Retina (tissue), 1 donor: Measurements from ENCODE around the gene ZFAND3.
A peak's percentile ranks its signal among the peaks of the same experiment; 100 is the strongest.
"Not testable (repeated sequence)": the region's sequence is repeated elsewhere in the genome, so short reads cannot be mapped to it uniquely, and the experiment has no call there.

ENCODE experiments used
- DNase-seq: peaks from one replicate; pipeline ENCODE4 v3.0.0-alpha.2; 2016

Gene ZFAND3

DNA sequence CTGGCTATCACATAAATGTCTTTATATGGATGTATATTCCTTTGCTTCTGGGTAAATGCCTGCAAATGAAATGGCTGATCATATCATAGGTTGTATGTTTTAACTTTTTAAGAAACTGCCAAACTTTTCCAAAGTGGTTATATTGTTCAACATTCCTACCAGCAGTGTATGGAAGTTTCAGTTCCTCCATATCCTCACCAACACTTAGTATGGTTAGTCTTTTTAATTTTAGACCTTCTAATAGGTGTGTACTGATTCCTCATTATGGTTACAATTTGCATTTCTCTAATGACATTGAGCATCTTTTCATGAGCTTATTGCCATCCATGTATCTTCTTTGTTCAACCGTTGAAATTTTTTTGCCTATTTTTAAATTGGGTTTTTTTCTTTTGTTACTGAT is 155.4 kb downstream of the ZFAND3 start:
- no peak for DNase-seq

DNA sequence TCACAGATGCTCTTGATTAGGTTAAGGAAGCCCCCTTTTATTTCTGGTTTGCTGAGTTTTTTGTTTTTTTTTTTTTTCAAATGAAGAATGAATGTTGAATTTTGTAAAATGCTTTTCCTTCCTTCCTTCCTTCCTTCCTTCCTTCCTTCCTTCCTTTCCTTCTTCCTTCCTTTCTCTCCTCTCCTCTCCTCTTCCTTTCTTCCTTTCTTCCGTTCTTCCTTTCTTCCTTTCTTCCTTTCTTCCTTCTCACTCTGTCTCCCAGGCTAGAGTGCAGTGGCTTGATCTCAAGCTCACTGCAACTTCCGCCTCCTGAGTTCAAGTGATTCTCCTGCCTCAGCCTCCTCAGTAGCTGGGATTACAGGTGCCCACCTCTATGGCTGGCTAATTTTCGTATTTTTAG is 158.2 kb downstream of the ZFAND3 start:
- no peak for DNase-seq

DNA sequence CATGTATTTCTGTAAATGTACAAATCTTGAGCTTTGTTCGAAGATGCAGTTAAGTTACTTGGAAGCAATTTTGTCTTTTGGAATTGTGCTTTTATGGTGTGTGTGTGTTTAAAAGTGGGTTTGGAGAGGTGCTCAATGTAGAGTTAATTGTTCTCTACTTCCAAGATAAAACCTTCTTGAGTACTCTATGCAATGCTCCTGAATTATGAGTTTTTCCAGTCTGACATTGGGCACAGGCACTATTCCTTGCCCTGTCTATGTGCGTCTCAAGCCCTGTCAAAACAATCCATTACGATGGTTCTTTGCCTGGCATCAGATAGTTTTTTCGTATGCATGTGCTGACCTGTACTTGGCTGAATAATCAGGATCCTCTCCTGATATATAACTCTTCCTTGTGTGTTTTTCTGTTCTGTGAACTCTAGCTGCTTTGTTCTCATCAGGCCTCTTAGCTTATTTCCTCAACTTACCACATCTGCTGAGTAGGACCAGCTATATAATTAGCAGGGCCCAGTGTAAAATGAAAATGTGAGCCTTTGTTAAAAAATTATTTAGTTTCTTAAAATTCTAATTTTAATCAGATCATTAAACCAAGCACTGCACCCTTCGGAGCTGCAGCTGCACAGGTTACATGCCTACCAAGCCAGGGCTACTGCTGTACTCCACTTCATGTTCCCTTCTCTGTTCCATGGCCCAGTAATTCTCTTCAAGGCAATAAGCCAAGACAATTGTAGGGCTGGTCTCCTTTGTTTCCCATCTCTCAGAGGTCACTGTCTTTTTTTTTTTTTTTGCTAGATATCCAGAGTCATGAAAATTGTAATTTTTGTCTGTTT is 160.1 kb downstream of the ZFAND3 start:
- no peak for DNase-seq

DNA sequence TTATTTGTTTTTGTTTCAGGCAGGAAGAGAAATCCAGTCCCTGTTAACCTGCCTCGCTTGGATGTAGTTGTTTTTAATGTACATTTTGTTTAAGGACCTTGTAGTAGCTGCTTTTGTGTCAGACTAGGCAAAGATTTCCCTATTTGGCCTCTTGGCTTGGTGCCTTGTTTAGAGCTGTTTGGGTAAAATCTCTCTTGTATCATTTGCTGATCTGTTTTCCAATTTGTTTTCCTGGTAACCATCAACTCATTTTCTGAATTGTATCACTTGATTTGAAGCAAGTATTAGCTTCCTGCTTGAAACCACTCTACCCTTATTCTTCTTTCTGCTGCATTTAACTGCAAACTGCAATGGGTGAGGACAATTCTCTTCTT is 160.7 kb downstream of the ZFAND3 start:
- no peak for DNase-seq

DNA sequence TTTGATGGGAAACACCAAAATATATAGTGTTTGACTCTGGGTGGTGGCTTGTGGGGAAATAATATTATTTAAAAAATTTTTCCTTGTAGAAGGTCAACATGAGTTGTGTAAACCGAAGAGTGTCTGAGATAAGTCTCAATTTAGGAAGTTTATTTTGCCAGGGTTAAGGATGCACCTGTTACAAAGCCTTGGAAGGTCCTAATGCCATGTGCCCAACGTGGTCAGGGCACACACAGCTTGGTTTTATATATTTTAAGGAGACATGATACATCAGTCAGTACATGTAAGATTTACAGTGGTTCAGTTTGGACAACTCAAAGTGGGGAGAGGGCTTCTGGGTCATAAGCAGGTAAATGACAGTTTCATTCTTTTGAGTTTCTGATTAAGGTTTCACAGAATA is 162.1 kb downstream of the ZFAND3 start:
- no peak for DNase-seq

DNA sequence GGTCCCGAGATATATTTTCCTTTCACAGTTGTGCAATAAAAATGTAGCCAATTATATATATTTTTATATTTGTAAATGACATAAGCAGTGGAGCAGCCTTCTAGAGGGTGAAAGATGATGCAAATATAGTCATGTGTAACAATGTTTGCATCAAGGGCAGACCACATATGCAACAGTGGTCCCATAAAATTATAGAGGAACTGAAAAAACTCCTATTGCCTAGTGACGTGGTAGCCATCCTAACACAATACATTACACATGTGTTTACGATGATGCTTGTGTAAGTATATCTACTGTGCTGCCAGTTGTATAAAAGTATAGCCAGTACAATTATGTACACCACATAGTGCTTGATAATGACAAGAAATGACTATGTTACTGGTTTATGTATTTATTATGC is 162.8 kb downstream of the ZFAND3 start:
- DNase-seq, result no peak

DNA sequence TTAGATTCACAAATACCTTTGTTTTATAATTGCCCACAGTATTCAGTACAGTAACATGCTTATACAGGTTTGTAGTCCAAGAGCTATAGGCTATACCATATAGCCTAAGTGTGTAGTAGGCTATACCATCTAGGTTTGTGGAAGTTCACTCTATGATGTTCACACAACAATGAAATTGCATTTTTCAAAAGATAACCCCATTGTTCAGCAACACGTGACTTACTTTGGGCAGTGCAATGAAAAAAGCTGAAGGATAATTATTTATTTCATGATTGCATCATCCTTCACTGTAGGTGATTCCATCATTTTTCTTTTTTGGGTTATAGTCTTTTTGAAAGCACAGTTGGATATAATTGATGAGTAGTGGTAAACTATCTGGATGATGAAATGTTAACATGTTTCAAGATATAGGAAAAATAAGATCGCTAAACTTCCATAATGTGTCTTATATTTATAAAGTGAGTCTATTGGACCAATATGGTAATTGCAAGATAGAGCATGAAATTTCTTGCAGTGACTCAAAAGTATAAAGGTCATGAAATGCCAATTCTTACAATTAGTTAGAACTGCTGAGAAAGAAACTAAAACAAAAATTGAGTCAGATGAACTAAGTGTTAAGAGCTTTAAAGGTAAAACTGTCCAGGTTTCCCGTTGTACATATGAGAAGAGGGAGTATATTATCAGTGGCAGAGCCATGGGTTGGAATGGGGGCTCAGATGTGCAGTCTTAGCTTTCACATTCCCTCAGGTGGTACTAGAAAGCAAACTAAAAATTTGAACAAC is 164.4 kb downstream of the ZFAND3 start:
- DNase-seq, result no peak

DNA sequence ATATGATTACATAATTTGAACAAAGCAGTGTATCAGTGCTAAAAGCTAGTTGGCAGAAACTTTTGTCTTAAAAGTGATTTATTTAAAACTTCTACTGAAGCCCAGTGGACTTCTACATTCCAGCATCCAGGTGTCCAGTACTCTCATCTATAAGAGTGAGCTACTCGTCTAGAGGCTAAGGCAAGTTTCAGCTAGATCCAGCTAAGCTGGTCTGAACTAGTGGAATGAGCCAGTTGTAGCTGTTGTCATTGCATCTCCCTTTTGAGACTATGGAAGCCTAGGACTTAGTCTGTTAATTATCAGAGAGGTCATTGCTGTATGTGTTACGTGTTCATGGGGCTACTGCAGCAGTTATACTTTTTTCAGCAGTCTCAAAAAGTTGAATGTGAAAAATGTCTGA is 165.1 kb downstream of the ZFAND3 start:
- DNase-seq, result no peak

DNA sequence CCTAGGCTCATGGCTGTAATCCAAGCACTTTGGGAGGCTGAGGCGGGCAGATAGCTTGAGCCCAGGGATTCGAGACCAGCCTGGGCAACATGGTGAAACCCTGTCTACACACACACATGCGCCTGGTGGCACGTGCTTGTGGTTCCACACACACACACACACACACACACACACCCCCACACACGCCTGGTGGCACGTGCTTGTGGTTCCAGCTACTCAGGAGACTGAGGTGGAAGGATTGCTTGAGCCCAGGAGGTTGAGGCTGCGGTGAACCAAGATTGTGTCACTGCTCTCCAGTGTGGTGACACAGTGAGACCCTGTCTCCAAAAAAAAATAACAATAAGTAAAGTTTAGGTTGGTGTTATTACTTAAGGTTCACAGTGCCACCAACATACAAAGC is 165.8 kb downstream of the ZFAND3 start:
- DNase-seq, result no peak

DNA sequence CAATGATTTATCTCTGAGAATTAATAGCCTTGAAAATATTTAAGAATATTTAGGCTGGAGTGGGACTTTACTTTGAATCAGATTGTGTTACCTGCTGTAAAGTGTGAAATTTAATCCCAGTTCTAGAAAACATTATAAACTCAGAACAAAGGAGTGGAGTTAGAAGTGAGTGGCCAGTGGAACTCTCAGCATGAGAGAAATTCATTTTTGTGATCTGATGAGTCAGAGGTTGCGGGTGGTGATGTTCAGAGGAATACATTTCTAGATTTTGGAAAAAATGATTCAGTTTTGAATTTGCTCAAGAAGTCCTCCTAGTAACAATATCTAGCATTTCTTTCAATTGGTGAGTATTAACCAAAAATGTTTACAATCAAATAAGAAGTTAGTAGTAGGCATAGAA is 167.5 kb downstream of the ZFAND3 start:
- no peak for DNase-seq

DNA sequence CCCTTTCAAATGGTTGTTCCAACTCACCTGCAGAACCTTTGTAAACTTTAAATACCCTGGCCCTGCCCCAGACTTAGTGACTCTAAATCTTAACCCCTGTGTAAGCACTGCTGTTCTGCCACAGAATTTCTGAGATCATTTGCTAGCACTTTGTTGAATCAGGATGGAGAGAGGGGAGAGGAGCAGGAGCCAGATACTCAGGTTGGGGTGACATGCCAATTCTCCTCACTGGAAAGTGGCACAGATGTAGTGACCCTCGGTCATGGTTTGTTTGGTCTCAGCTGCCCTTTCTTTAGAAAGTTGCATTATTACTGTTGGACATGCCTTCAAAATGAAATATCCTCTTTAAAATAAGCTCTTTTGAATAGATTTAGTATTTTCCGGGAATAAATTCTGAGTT is 168.0 kb downstream of the ZFAND3 start:
- no peak for DNase-seq

DNA sequence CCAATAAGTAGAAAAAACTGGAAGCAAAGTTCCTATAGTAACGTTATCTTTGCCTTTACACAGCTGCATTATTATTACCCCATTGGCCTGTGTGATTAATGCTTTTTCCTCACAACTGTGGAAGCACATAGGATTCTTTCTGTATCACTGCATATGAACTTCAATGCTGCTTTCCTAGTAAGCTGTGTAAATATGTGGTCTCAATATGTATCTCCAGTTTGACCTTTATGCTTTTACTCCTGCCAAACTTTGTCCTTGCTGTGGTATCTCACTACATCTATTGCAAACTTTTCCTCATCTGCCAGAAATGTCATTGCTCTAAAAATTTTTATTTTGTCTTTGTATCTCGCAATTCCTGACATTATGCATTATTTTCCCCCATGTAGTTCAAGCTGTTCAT is 168.6 kb downstream of the ZFAND3 start:
- DNase-seq, result no peak

DNA sequence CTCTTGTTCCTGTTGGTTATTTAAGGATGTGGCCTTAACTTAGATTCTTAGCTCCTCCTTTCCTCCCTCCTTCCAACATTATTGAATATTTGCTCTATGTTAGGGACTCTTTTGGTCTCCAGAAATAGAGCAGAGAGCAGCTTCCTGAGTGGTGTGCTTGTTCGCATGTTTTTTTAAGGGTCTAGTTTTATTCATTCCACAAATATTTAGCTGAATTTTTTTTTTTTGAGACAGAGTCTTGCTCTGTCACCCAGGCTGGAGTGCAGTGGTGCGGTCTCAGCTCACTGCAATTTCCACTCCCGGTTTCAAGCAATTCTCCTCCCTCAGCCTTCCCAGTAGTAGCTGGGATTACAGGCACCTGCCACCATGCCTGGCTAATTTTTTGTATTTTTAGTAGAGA is 169.2 kb downstream of the ZFAND3 start:
- DNase-seq, result no peak

DNA sequence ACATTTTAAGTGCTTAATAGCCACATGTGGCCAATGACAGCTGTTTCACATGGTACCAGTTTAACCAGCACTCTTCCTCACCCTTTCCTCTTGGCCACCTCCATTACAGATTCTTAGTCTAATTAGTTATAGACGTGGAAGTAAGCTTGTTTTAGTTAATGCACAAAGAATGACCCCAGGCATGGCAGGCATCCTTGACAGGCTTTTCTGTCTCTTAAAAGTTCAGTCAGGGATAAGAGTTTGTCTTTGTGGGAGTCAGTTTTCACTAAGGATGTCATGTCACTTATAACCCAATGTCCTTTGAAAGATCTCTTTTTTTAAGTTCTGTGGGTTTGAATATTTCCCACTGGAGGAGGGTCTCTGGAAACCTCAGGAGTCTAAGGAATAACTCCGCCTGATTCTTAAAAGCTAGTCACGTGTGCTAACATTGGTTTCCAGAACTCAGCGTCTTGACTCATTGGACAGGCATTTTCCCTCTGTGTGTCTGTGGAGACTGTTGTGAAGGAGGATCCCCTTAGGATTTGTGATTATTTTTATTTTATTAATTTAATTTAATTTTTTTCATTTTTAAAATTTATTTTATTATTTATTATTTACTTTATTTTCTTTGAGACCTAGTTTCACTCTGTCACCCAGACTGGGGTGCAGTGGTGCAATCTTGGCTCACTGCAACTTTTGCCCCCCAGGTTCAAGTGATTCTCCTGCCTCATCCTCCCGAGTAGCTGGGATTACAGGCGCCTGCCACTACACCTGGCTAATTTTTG is 171.4 kb downstream of the ZFAND3 start:
- peak; percentile 18 for DNase-seq

DNA sequence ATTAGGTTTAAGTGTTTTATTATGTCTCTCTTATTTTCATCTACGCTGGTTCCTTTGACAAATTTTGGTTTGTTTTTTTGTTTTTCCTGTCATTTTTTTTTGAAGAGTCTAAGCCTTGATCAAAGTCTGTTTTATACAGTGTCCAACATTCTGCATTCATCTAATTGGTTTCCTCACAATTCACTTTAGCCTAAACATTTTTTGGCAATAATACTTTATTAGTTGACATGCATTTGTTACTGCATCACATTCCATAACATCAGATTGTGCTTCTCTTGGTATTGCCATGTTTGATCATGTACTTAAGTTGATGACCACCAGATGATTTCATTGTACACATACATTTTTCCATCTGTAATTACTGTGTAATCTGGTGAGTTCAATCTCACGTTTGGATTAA is 173.2 kb downstream of the ZFAND3 start:
- no peak for DNase-seq

DNA sequence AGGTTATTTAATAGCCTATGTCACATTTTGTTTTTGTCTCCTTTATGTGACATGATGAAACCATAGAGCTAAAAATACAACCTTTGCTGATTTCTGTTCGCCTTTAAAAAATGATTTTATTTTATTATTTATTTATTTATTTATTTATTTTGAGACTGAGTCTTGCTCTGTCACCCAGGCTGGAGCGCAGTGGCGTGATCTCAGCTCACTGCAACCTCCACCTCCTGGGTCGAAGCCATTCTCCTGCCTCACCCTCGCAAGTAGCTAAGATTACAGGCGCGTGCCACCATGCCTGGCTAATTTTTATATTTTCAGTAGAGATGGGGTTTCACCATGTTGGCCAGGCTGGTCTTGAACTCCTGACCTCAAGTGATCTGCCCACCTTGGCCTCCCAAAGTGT is 173.7 kb downstream of the ZFAND3 start:
- not testable (repeated sequence) for DNase-seq

DNA sequence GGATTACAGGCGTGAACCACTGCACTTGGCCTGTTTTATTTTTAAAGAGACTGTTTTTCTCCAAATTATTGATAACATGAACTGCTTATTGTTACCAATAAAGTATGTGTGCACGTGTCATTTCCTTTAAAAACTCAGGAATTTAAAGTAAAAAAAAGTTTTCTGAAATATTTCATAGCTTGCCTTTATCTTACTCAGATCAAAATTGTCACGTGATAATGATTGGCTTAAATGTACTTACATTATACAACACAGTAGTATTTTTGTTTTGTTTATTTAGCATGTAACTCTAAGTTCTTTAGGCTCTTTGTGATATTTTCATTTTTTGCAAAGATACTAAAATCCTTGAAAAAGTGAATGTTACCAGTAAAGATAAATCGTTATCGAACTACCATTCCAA is 174.1 kb downstream of the ZFAND3 start:
- DNase-seq, result no peak

DNA sequence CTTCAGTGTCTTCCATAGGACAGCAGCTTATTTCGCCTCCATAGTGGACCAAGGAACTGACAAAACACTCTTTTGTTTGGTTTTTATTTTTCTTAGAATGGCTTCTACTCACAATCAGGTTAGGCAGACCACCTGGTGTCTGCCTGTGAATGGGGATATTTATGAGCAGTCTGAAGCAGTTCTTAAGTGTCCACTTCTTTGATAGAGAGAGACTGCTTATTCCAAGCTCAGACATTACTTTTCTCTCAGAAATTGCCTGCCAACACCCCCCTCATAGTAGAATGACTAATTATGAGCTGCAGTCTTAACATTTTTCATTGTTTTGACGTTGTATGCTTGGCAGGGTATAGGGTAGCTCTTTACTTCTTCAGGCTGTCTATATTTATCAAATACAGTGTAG is 174.7 kb downstream of the ZFAND3 start:
- DNase-seq, result no peak

DNA sequence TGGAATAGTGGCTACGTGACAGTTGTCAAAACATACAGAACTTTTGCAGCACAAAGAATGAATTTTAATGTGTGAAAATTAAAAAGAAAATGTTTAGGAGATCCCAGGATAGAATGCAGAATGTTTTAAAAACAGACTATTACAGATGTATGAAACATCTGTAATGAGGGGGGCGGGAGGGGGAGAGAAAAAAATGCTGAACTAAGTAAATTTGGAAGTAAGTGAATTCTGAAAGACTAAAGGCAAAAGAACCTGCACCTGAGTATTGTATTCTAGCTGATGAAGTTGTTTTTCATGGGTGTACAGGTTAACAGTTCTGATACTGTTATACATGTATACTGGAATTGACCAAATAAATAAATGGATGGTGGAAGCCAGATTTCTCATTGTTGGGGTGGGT is 178.8 kb downstream of the ZFAND3 start:
- DNase-seq, result no peak

DNA sequence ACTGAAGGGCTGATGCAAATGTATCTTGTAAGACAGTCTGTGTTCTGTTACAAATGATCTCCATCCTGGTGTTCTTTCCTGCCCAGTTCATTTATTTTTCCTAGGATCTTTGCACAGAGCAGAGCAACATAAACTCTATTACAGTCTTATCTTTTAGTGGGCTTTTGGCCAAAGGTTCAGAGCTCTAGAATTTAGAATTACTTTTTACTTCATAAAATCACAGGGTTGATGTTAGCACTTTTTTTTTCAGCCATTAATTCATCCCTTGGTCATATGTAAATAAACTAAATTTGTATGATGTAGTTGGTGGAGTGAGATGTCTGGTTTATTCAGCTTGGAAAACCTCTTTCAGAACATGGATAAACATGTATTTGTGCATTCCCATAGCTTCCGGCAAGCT is 181.9 kb downstream of the ZFAND3 start:
- DNase-seq, result no peak

DNA sequence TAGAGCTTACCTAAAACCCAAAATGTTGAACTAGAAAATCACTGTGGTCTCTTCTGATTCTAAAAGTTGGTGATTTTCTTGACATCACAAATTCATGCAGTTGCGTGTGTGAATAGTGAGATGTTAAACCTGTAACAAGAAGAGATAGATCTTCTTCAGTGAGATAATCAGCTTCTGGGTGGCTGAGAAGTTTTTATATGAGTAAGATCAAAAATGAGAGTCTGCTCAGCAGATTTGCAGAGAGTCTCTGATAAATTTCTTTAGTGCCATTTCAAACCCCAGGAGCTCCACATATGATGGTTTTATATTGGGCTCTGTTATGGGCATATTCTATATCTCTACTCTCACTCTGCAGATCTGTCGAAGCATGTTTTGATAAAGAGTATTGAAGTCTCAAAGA is 185.4 kb downstream of the ZFAND3 start:
- no peak for DNase-seq

DNA sequence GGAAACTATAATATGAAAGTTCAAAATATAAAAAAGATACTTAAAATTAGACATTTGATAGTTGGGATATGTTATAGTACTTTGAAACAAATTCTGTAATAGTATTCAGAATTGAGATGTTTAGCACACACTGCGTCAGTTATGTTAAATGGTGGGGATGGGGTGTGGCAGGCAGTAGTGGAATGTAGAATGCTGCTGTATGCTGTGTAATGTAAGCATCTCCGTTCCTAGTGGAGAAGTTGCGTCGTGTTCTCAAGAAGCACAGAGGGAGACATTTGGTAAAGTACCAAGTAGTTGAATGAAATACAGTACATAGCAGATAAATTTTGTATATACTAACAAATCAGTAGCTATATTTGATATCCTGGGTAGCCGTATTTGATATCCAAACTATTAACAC is 192.4 kb downstream of the ZFAND3 start:
- no peak for DNase-seq

DNA sequence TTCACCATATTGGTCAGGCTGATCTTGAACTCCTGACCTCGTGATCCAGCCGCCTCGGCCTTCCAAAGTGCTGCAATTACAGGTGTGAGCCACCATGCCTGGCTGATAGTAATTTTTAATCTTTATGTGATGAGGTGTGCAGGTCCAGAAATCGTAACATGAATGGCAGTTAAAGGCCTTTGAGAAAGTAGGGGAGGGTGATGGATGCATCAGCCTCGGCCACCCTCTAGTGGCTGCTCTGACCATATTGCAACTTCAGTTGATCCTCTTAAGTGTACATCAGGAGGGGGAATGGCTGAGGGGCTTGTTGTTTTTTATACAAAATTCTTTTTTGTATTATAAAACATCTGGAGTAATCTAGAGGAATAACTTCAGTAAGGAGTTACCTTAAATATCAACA is 193.0 kb downstream of the ZFAND3 start:
- DNase-seq, result no peak

DNA sequence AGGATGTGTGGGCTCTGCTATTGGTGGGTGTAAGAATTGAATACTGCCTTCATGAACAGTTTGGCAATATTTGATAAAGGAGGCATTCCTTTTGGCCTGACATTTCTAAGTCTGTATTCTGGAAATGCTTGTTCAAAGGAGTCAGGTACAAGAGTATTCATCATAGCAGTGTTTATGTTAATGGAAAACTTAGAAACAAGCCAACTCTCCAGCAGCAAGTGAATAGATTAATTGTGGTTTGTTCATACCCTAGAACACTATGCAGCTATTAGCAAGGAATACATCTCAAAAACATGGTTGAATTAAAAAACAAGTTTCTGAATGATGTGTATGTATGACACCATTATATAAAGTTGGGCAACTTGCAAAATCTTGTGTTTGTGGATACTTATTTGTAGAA is 195.8 kb downstream of the ZFAND3 start:
- no peak for DNase-seq
